ENCODE measurements around the gene ROM1. TPM values are rescaled to one million over a fixed set of nuclear protein-coding genes. Genes with fewer than 3 reads are reported as not detected.
"Not testable (repeated sequence)": the region's sequence is repeated elsewhere in the genome, so short reads cannot be mapped to it uniquely, and the experiment has no call there.

Gene ROM1
- total RNA-seq, 1 experiment from 2014 or later, result 2.5 TPM

DNA sequence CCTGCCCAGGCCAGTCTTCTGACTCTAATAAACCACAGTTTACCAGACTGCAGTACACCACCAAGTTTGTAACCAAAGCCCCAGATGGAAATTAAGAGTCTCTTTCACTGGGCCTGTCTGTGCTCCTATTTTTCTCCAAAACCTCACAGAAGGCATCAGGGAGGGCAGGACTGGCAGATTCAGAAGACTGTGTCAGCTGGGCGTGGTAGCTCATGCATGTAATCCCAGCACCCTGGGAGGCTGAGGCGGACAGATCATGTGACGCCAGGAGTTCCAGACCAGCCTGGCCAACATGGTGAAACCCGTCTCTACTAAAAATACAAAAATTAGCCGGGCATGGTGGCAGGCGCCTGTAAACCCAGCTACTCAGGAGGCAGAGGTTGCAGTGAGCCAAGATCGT is 27.7 kb upstream of the ROM1 start:
- not testable (repeated sequence) for DNase-seq (ENCODE audit: low read depth)

DNA sequence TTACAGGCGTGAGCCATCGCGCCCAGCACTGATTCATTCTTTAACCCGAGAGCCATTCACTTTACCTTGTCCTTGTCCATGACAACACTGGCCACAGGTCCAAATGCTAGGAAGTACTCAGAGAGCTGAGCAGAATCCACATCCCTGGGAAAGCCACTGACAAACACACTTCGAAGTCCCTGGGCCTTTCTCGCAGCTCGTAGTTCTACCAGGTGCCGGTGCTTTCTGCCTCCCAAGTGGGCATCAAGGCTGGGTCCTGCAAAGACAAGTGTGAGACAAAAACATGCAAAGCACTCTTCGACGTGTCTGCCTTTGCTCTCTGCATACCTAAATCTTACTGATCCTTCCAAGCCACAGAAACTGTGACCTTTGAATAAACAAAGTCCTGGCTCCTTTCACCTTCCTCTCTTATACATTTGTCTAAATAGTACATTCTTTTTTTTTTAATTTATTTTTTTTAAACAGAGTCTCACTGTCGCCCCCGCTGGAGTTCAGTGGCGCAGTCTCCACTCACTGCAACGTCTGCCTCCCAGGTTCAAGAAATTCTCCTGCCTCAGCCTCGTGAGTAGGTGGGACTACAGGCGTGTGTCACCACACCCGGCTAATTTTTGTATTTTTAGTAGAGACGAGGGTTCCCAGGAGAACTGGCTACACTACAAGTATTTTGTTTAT is 24.0 kb upstream of the ROM1 start:
- peak; percentile 23 for DNase-seq (ENCODE audit: low read depth)

DNA sequence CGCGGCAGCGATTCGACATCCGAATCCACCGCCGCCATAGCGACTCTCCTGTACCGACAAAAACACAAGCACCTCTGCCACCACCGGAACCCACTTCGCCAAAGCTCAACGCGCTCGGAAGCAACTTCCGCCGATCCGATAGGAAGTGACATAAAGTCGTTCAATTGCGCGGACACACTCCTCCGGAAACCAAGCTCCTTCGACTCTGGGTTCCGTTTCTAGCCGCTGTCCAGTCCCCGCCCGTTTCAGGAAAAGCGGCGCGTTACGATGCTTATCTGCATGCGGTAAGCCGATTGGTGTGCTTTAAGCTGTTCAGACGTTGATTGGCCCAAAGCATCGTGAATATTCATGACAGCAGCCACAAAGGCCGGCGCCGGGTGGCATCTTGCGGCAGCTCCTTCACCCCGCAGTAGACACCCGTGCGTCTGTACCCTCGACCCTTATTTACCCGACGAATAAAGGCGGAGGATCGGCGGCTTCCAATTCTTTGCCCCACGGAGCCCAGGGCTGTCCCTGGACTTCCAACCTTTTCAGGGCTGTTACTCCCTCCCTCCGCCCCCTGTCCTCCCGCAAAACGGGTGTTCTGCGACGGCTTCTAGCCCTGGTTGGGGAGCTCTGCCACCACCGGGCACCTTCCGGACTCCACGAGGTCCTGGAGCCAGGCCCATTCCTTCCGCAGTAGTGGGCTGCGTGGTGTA is 21.5 kb upstream of the ROM1 start, which contains the start of gene TUT1:
TUT1 (minus strand) TSS at position 76 of the 698 bp plus-strand sequence; CDS start at position 38, 38 bp downstream.
- peak; percentile 100 for DNase-seq (ENCODE audit: low read depth)

DNA sequence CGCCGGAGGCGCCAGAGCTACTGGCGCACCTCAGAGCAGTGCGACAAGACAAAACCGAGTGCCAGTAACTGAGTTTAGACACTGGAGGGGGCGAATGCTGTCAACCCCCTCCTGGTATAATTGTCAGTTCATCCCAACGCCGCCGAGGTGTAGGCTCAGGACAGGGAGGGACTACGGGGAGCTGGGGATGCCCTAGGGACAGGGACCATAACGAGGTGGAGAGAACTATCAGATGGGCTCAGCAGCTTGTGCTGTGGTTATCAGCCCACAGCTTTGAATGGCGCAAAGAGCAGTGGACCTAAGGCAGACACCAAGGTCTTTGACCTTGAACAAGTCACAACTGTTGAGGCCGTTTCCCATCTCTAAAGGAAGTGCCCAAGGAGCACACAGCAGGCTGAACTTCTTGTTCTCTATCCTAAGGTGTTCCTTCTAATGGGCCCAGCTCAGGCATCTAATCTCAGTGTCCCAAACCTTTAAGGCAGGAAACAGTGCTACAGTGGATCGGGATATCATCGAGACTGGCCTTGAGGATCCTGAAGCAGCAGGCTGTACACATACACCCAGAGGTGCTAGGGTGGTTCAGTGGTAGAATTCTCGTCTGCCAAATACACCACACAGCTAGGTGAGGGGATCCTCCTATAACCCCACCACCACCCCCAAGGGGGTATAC is 20.8 kb upstream of the ROM1 start:
- DNase-seq (ENCODE audit: low read depth), result no peak

DNA sequence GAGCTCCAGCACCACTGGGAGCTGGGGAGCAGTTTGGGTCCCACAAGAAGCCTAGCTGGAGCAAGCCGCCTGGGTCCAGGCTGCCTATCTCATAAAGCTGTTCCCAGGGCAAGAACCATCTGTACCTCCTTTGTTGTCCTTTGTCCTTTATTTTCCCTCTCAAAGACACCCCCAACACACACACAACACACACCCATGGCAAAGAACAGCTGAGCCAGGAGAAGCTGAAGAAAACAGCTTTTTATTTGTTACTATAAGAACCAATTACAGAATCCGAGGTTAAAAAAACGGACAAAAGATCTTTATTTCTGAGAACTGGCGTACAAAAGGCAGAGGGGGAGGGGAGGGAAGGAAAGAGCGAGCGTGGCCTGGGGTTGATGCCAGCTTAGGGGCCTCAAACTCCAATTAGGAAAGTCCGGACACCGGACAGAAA is 20.1 kb upstream of the ROM1 start:
- DNase-seq (ENCODE audit: low read depth), result no peak

DNA sequence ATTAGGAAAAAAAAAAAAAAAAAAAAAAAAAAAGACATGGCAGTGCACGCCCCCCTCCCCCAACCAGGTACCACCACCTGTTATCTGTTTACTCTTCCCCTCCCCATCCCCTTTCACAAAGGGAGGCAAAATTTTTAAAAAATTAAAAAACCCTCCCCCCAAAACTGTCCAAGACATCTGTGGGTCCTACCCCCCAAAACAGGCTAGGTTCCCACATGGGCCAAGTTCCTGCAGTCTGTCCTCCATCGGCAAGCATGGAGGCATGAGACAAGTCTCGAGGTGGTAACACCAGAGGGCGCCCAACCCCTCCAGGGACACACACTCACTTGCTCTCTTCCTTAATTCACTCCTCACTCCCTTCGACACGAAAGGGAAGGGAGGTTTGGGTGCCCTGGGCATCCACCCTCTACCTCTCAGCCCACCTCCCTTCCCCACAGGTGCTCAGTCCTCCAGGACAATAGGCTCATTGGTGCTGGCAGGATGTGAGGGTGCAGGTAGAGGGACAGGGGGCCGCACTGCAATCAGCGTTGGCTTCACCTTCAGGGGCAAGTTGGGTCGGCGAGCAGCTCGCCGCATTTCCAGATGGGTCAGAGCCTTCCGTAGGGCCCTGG is 19.5 kb upstream of the ROM1 start:
- DNase-seq (ENCODE audit: low read depth), result peak; percentile 75

DNA sequence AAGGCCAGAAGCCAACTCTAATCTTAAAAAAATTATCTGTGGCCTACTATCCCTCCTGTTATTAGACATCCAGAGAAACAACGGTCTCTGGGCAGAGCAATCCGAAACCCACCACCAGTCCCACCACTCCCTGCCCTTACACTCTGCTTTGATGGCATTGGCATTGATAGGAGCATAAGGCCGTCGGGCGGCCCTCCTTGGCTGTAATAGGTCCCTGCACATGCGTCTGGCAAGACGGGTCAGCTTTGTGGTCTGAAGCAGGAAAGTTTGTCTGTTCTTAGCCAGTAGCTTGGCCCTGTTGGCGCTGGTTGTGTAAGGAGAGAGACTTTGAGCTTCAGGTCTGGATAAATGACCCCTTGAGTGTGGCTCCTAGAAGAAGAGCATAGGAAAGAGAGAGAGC is 17.9 kb upstream of the ROM1 start:
- no peak for DNase-seq (ENCODE audit: low read depth)

DNA sequence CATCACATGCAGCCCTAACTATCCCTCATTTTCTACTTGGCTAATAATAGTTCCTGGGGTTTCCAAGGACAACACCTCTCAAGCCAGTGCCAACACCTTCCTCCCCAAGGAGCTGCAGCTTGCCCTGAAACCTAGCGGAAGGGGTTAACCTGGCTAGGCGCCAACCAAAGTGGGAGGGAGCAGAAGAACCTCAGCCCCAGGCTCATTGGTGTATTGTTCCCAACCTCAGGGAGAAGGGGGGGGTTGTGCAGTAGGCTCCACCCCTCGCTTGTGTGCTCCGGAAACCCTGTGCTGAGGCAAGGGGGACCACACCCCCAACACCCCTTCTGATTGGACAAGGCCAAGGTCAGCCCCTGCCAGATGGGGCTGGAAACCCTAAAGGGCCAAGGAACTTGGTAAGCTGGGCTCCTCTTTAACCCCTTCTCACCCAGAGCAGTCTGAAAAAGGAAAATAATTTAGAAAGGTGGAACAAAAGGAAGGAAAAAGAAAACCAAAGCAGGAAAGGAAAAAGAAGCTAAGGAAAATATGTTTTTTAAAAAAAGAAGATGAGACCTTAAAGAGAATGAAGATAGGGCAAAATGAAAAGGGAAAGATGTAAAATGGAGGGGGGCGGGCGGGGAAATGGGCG is 13.9 kb upstream of the ROM1 start:
- DNase-seq (ENCODE audit: low read depth), result peak; percentile 95

DNA sequence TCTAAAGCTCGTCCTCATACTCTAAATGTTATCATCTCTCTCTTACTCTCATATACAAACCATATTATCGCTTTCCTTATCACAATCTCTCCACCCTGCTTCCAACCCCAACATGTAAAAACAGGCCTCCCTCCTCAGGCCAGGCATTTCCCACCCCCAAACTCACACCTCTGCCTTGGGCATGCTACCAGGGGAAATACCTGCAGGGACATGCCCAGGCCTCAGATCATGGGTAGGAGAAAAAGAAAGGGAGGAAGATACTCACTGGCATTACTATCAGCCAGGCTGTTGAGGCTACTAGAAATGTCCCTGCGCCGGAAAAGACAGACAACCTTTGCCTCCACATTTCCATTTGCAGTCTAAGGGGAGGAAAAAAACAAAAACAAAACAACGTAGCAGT is 13.2 kb upstream of the ROM1 start:
- DNase-seq (ENCODE audit: low read depth), result no peak

DNA sequence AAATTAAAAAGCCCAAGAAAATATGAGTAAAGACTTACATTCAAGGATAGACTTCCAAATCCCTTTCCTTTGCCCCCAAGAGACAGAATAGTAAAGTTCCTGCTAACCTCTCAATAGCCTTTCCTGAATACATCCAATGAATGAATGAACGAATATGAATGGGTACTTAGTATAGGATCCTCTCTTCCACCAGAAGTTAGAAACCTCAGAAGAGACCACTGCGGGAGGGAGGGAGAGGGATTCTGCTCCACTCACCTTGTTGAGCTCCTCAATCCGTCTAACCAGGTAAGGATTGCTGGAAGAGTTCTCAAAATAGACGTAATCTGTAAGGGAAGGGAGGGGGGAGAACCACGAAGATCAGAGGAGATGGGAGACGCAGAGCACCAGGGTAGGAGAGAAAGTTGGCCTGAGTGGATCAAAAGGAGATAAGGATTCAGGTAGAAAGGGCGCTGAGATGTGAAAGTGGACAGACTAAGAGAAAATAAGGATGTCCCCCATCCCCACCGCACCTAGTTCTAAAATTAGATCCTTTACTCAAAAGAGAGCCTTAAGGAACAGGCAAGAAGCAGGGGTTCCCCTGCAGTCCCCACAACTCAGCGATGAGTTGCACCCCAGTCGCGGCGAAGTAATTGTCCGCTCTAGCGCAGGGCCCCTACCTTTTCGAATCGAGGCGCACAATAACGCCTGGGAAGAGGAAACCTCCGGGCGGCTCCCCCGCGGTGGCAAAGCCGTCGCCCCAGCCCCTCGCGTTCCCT is 12.5 kb upstream of the ROM1 start:
- DNase-seq (ENCODE audit: low read depth), result no peak

DNA sequence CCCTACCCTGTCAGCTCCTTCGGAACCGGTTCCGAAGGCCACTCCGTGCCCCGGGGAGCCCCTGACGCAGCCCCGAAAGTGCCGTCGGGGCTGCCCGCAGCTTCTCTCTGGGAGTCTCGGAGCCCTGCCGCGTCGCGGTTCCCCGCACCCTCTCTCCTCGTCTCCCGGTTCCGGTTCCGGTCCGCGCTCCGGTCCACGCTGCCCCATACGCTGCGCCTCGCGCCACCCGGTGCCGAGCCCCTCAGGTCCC is 12.0 kb upstream of the ROM1 start:
- DNase-seq (ENCODE audit: low read depth), result peak; percentile 40

DNA sequence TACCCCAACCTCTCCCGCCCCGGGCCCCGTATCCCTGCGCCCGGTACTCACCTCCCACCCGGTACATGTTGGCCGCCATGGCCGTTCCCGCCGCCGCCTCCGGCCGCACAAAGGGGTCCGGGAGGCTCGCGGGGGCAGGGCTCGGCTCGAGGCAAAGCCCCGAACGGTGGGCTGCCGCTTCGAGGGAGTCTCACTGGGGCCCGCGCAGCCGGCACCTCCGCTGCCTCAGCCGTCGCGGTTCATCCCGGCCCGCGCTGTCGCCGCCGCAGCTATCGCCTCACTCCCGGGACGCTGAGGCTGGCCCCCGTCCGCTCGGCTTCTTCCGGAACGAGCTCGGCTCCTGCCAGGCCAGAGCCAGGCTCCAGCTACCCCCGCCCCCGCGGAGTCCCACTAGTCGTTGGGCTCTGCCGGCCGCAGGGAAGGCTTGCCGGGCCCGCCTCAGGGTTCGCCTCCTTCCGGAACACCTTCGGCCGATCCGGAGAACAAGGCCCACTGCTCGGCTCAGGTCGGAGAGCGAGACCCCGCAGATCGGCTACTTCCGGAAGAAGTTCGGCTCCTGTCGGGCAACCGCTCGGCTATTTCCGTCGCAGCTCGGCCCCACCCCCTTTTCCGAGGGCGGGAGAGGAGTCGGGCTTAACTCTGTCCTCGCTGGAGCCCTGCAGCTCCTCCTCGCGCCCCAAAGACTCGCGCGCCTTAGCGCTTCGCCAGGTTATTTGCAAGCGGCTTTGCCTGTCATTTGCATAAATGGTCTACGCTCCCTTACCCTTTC is 11.5 kb upstream of the ROM1 start, which contains the start of gene MTA2:
MTA2 (minus strand) TSS at position 494 of the 769 bp plus-strand sequence; CDS start at position 79, 415 bp downstream.
- peak; percentile 96 for DNase-seq (ENCODE audit: low read depth)

DNA sequence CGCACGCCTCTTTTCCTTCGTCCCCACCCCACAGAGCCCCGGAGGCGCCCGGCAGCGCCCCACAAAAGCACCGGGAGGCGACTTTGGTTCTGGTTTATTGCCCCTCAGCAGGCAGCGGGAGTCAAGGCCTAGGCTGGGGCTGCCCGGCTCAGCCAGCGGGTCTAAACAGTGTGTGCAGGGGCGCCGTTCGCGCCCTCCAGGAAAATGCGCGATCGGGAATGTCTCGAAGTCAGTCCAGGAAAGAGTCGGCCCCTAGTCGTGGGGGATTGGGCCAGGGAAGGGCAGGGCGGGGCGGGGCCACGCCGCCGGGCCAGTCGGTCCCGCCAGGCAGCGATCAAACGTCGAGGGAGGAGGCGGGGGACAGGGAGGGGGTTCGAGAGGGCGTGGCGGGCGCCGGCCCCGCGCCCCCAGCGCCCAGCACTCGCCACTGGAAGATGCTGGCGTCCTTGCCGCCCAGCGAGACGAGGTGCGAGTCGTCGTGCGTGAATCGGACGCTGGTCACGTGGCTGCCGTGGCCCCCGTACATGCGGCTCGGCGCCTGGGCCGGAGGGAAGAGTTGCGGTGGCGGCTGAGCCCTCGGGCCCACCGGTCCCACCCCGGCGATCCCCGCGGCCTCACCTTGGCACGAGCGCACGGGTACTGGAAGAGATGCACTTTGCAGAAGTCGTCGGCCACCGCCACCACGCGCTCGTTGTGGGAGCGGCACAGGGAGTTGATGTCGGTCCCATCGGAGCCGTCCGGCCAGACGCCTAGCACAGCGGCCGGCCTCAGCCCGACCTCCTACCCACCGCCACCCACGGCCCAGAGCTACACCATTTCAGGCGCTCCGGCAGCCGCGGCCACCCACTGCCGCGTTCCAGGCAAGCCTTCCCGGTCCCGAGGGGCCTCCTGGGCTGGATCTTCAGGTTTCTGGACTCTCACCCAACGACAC is 10.7 kb upstream of the ROM1 start:
- DNase-seq (ENCODE audit: low read depth), result peak; percentile 80

DNA sequence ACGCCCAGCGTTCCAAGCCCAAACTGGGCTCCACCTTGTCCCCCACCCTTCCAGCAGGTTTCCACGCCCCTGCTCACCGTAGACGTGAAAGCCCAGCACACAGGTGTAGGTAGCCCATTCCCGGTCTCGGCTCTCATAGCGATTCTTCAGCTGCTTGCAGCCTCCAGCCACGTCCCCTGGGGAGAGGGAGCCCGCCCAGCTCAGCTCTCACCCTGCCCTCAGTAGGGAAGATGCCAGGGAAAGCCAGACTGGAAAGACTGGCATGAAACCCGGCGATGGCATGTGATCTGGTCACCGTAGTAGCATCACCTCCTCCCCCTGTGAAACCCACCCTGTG is 10.0 kb upstream of the ROM1 start:
- no peak for DNase-seq (ENCODE audit: low read depth)

DNA sequence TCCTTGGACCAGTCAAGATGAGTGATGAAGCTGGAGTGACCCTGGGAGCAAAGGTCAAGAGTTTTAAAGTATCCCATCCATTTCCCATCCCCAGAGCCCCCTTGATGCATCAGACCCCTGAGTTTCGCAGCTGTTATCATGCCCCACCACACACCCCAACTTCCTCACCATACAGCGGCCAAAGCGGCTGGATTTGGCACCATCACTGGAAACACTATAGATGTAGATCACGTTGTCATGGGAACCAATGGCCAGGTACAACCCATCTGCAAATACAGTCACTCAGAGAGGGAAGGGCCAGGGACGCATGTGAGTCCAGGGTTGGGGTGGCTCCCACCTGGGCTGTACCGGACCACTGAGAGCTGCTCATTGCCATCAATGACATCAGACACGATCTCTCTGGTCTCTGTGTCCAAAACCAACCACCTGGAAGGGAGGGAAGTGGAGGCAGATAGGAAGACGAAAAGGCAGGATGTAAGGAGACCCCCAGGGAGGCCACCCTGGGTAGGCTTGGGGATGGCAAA is 9.2 kb upstream of the ROM1 start:
- no peak for DNase-seq (ENCODE audit: low read depth)

DNA sequence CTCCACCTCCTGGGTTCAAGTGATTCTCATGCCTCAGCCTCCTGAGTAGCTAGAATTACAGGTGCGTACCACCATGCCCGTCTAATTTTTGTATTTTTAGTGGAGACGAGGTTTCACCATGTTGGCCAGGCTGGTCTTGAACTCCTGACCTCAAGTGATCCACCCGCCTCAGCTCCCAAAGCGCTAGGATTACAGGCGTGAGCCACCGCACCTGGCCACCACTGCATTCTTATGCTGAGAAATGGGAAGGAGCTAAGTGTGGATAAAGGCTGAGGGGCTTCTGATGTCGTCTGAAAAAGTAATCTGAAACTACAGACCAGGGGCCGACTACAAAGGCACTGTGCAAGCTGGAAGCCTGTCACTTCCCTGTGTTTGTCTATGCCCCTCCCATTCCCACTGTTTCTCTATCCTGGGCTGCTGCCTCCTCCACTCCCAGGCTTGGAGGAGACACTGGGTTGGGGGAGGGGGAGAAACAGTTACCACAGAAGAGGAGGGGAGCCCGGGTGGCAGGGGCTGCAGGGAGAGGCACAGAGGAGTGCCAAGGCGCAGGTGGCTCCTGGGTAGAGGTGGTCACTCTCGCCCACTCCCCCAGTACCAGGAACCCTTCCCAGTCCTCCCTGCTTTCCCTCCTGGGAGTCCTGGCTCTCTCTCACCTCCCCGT is 8.5 kb upstream of the ROM1 start:
- DNase-seq (ENCODE audit: low read depth), result no peak

DNA sequence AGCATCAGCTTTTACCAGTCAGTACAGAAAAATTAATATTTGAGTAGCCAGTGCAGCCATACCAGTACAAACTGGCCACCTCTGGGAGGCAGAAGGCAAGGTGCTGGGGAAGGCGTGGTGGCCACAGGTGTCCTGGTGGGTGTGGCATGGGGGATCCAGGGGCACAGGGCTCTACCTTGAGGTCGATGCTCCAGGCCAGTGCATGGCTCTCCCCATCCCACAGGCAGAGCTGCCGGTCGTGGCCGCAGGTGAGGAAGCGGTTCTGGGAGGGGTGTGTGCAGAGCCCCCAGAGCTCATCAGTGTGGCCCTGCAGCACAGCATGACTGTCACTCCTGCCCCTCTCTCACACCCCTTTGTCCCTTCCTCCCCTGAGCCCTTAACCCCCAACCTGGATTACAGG is 7.6 kb upstream of the ROM1 start:
- no peak for DNase-seq (ENCODE audit: low read depth)

DNA sequence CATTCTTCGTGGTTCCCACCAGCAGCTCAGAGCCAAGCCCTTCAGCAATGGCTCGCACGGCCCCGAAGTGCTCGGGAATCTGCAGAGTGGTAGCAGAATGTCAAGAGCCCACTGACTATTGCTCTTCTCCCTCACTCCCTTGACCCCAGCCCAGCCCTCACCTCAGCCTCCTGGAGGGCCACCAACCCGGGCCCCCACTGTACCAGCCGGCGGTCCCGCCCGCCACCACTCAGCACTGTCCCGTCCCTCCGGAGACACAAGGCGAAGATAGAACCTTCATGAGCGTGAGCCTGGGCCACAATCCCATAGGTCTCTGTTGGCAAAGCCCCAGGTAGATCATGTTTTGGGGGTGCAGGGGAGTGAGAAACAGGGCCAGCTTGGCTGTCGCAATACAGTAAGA is 7.2 kb upstream of the ROM1 start:
- no peak for DNase-seq (ENCODE audit: low read depth)

DNA sequence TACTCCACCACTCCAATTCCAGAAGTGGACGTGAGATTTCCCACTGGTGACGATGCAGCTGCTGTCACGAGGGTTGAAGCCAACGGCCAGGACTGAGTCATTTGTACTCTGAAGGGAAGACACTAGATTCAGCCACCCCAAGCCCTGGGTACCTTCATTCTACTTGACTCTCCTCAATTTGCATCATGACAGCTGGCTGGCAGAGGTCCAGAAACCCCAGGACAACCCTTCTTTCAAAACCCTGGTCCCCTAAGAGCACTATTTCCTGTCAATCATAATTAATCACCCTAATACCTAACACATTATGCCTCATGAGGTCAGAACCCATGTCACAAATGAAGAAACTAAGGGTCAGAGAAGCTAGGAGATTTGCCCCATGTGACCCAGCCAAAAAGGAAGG is 5.3 kb upstream of the ROM1 start:
- no peak for DNase-seq (ENCODE audit: low read depth)
